HepG2 (cell line): ENCODE measurements around the gene CDK15. TPM values are rescaled to one million over a fixed set of nuclear protein-coding genes. Genes with fewer than 3 reads are reported as not detected.

ENCODE experiments used
- ATAC-seq: fragments of 200-7000 bp; cut with Tn5 transposase; 3 replicates; pipeline ENCODE4 v1.9.1; 2020; ENCODE audit warnings: mild to moderate bottlenecking, moderate library complexity
- BruUV-seq: library from RNA; stranded (reverse); fragments of 400-500 nt; replicated peaks from 2 replicates; lab custom pipeline; 2021; lab: Mats Ljungman, UMichigan
- CTCF ChIA-PET: fragments of 300-600 bp; formaldehyde crosslinking; extraction: SDS; loops from one replicate; lab custom pipeline; 2021; ENCODE audit warnings: low total read pairs, inconsistent platforms, low intra/inter-chr PET ratio; lab: Yijun Ruan, JAX
- POLR2A ChIA-PET: fragments of 350-600 bp; sonication (Branson Sonifier 250); formaldehyde crosslinking; loops from one replicate; lab custom pipeline; 2020; ENCODE audit warnings: antibody characterized with exemption, inconsistent platforms; lab: Yijun Ruan, JAX
- DNase-seq: peaks from one replicate; pipeline ENCODE4 v3.0.0-alpha.2; 2015; ENCODE audit warnings: low spot score
- FAIRE-seq: peaks from 3 replicates; lab custom pipeline; 2011; peaks lifted over from hg19 to GRCh38; lab: Jason Lieb, UNC
- H2AFZ ChIP-seq: one replicate; pipeline ENCODE4 v1.6.1; 2011; ENCODE audit warnings: low read length, inconsistent platforms
- H3K27ac ChIP-seq: fragments of 300-600 bp; 3 replicates; pipeline ENCODE4 v1.8.0; 2011; ENCODE audit warnings: mixed run types, mild to moderate bottlenecking, mixed read lengths, low read length, inconsistent platforms; ENCODE audit not compliant: insufficient read depth; ENCODE audit errors: extremely low read length
- H3K27me3 ChIP-seq, 2 experiments: fragments of 200-600 bp in 1 of 2; 2 replicates in 1 of 2; 3 replicates in 1 of 2; pipeline versions ENCODE4 v1.6.0 to v1.8.0; 2011; ENCODE audit warnings: low read length in 2 of 2, mild to moderate bottlenecking in 2 of 2, moderate library complexity in 2 of 2, inconsistent platforms in 1 of 2; ENCODE audit not compliant: insufficient read depth in 2 of 2, control insufficient read depth in 1 of 2
- H3K36me3 ChIP-seq, 2 experiments: fragments of 200-600 bp in 1 of 2; replicated peaks in 1 of 2; 2 replicates in 1 of 2; 3 replicates in 1 of 2; pipeline versions ENCODE4 v1.5.1 to v1.8.0; 2011; ENCODE audit warnings: low read length in 2 of 2, inconsistent platforms in 1 of 2; ENCODE audit not compliant: insufficient read depth in 2 of 2, control insufficient read depth in 1 of 2
- H3K4me1 ChIP-seq: 2 replicates; pipeline ENCODE4 v1.5.1; 2012; ENCODE audit warnings: low read length, inconsistent platforms; ENCODE audit not compliant: insufficient read depth
- H3K4me2 ChIP-seq: 2 replicates; pipeline ENCODE4 v1.6.0; 2011; ENCODE audit warnings: low read depth, low read length, inconsistent platforms
- H3K4me3 ChIP-seq, 3 experiments: fragments of 200-600 bp in 1 of 3; sonication (generic), shearing (Covaris generic) in 1 of 3; replicated peaks in 1 of 3; 2 replicates each; pipeline ENCODE4 v1.5.1; 2011 to 2016; ENCODE audit warnings: low read length in 3 of 3, inconsistent platforms in 2 of 3, low read depth in 2 of 3, mild to moderate bottlenecking in 2 of 3, control low read depth in 1 of 3, mixed read lengths in 1 of 3; ENCODE audit not compliant: insufficient read depth in 1 of 3
- H3K79me2 ChIP-seq: one replicate; pipeline ENCODE4 v1.6.1; 2011; ENCODE audit warnings: low read length, inconsistent platforms; ENCODE audit not compliant: insufficient read depth
- H3K9ac ChIP-seq: 2 replicates; pipeline ENCODE4 v1.6.0; 2011; ENCODE audit warnings: mild to moderate bottlenecking, low read depth, low read length, inconsistent platforms; ENCODE audit not compliant: insufficient read depth
- H3K9me3 ChIP-seq: 2 replicates; pipeline ENCODE4 v1.5.1; 2012; ENCODE audit warnings: mild to moderate bottlenecking, low read length
- H4K20me1 ChIP-seq: 2 replicates; pipeline ENCODE4 v1.6.0; 2011; ENCODE audit warnings: inconsistent platforms, mild to moderate bottlenecking, low read length, moderate library complexity; ENCODE audit not compliant: insufficient read depth
- CHD4 ChIP-seq: fragments of 200-600 bp; sonication (generic); IDR thresholded peaks from 2 replicates; pipeline ENCODE4 v1.7.0; 2017; ENCODE audit warnings: mild to moderate bottlenecking, low read length, borderline replicate concordance
- ELF4 ChIP-seq: sonication (generic); formaldehyde crosslinking; IDR thresholded peaks from 2 replicates; pipeline ENCODE4 v1.5.0; 2020; ENCODE audit warnings: missing genetic modification reagents, mild to moderate bottlenecking, moderate library complexity, borderline replicate concordance
- KLF6 ChIP-seq: IDR thresholded peaks from 2 replicates; pipeline ENCODE4 v1.8.0; 2016; ENCODE audit warnings: missing biosample characterization, missing genetic modification reagents
- MTF1 ChIP-seq: sonication (generic); formaldehyde crosslinking; IDR thresholded peaks from 2 replicates; pipeline ENCODE4 v1.5.0; 2020; ENCODE audit warnings: missing genetic modification reagents
- MZF1 ChIP-seq: sonication (generic); formaldehyde crosslinking; IDR thresholded peaks from 2 replicates; pipeline ENCODE4 v1.8.1; 2023; ENCODE audit warnings: mild to moderate bottlenecking, missing genetic modification reagents, borderline replicate concordance
- NKX3-1 ChIP-seq: sonication (generic); formaldehyde crosslinking; IDR thresholded peaks from 2 replicates; pipeline ENCODE4 v1.5.0; 2020; ENCODE audit warnings: missing genetic modification reagents
- REL ChIP-seq: sonication (generic); formaldehyde crosslinking; conservative IDR thresholded peaks from 2 replicates; pipeline ENCODE4 v1.8.0; 2022; ENCODE audit warnings: mild to moderate bottlenecking, missing genetic modification reagents, moderate library complexity
- TBX3 ChIP-seq: fragments of 450-650 bp; IDR thresholded peaks from 2 replicates; pipeline ENCODE4 v1.6.1; 2017; ENCODE audit warnings: antibody characterized with exemption, mild to moderate bottlenecking, inconsistent platforms, borderline replicate concordance
- THYN1 ChIP-seq: sonication (generic); formaldehyde crosslinking; IDR thresholded peaks from 2 replicates; pipeline ENCODE4 v1.8.1; 2023; ENCODE audit warnings: low read depth, mild to moderate bottlenecking, moderate library complexity, missing genetic modification reagents, borderline replicate concordance
- YEATS2 ChIP-seq: sonication (generic); formaldehyde crosslinking; IDR thresholded peaks from 2 replicates; pipeline ENCODE4 v1.4.0; 2020; ENCODE audit warnings: missing genetic modification reagents, borderline replicate concordance
- ZBTB21 ChIP-seq: sonication (generic); formaldehyde crosslinking; IDR thresholded peaks from 2 replicates; pipeline ENCODE4 v1.4.0; 2020; ENCODE audit warnings: missing genetic modification reagents
- ZNF121 ChIP-seq: sonication (generic); formaldehyde crosslinking; IDR thresholded peaks from 2 replicates; pipeline ENCODE4 v1.5.0; 2020; ENCODE audit warnings: mild to moderate bottlenecking, missing genetic modification reagents
- ZNF224 ChIP-seq: sonication (generic); formaldehyde crosslinking; IDR thresholded peaks from 2 replicates; pipeline ENCODE4 v1.5.0; 2020; ENCODE audit warnings: mild to moderate bottlenecking, missing genetic modification reagents
- ZNF614 ChIP-seq: IDR thresholded peaks from 2 replicates; pipeline ENCODE4 v1.6.1; 2018; ENCODE audit warnings: missing biosample characterization, missing genetic modification reagents, inconsistent platforms, borderline replicate concordance
- ZNF766 ChIP-seq: sonication (generic); formaldehyde crosslinking; IDR thresholded peaks from 2 replicates; pipeline ENCODE4 v1.5.0; 2020; ENCODE audit warnings: missing genetic modification reagents, borderline replicate concordance
- ZNF770 ChIP-seq: sonication (generic); formaldehyde crosslinking; IDR thresholded peaks from 2 replicates; pipeline ENCODE4 v1.5.0; 2020; ENCODE audit warnings: mild to moderate bottlenecking, missing genetic modification reagents
- ZNF800 ChIP-seq: sonication (generic); formaldehyde crosslinking; IDR thresholded peaks from 2 replicates; pipeline ENCODE4 v1.4.0; 2020; ENCODE audit warnings: missing genetic modification reagents
- ZNF816 ChIP-seq: sonication (generic); formaldehyde crosslinking; IDR thresholded peaks from 2 replicates; pipeline ENCODE4 v1.8.0; 2022; ENCODE audit warnings: missing genetic modification reagents, mild to moderate bottlenecking, borderline replicate concordance
- WGBS: methylation state at CpG from one replicate; pipeline ENCODE4 v1.1.6; 2017; ENCODE audit warnings: low lambda C conversion rate; 5-methylcytosine and 5-hydroxymethylcytosine counted together
- in situ Hi-C: cut with HindIII; loops from 2 replicates; pipeline ENCODE4 v1.10.0; 2017; ENCODE audit warnings: low pct_unique_long_range_greater_than_20kb; ENCODE audit not compliant: extremely low pct_ligation_motif_present
- intact Hi-C: fragments of 100-400 bp; cut with micrococcal nuclease; formaldehyde crosslinking; loops from one replicate; pipeline ENCODE4 v1.10.0; 2022; ENCODE audit not compliant: unreplicated experiment
- polyA plus RNA-seq, 8 experiments: library from polyadenylated mRNA; depleted of rRNA in 3 of 8; stranded (reverse) in 7 of 8; unstranded in 1 of 8; fragments of >200 nt; fragmentation: Illumina TruSeq in 4 of 8; extraction: Trizol in 4 of 8; gene quantifications; 2 replicates each; pipeline versions ENCODE4 v1.2.1 to v1.2.3, GENCODE V29; 2011 to 2016; ENCODE audit warnings: low read depth in 4 of 8, missing spikeins in 1 of 8, mixed read lengths in 1 of 8; ENCODE audit not compliant: insufficient read depth in 1 of 8
- total RNA-seq, 5 experiments: library from RNA; depleted of rRNA; stranded (reverse); fragments of >200 nt; fragmentation: Illumina TruSeq; extraction: Trizol; gene quantifications; 2 replicates each; pipeline ENCODE4 v1.2.3, GENCODE V29; 2016; ENCODE audit warnings: low read depth in 1 of 5

CDK15 gene
- total and polyA plus RNA-seq, 2 of the 13 experiments (the other 11 are each of a cell fraction or from before 2014, with no cell fraction given) = not detected

GRCh38 chr2:201808027-201808426 is 1.7 kb downstream of the CDK15 start:
- BruUV-seq = no TSS peak
- Histone ChIP-seq H2AFZ (no peak overlapping the region), H3K79me2 (no peaks in the 10 kb centered on the region), H3K4me3 (no peak overlapping the region), H3K27ac (no peak overlapping the region), H3K4me2 (no peak overlapping the region), H3K36me3 (no peaks in the 10 kb centered on the region), H3K9me3 (no peaks in the 10 kb centered on the region), H3K4me1 (no peaks in the 10 kb centered on the region), H3K9ac (no peak overlapping the region), H3K27me3 (peaks cover 1 to 19% of the 10 kb centered on the region in 2 experiments; a peak in 3 of 5 replicates), H4K20me1 (no peaks in the 10 kb centered on the region)
- DNase-seq (no peak), ATAC-seq (no peak), FAIRE-seq (no peak)
- WGBS = 38% methylated on average over 2 of the region's 2 CpGs
- TF ChIP-seq MZF1 (CRISPR knock-in tag) (no peak), ZNF224 (no peak), KLF6 (no peak), ZNF800 (CRISPR knock-in tag) (no peak), MTF1 (CRISPR knock-in tag) (no peak), THYN1 (CRISPR knock-in tag) (no peak), ZNF770 (no peak), YEATS2 (no peak), REL (CRISPR knock-in tag) (no peak), ELF4 (CRISPR knock-in tag) (no peak), ZNF816 (CRISPR knock-in tag) (no peak), NKX3-1 (no peak), ZNF614 (CRISPR knock-in tag) (no peak), ZNF766 (CRISPR knock-in tag) (no peak), ZBTB21 (CRISPR knock-in tag) (no peak), ZNF121 (CRISPR knock-in tag) (no peak), TBX3 (no peak), CHD4 (no peak)
- POLR2A ChIA-PET = no interaction called here
- in situ Hi-C loops = no loop called here
- CTCF ChIA-PET = no interaction called here
- intact Hi-C loops = no loop called here
